ENCODE data around the gene CUX1.

The CUX1 gene

DNA sequence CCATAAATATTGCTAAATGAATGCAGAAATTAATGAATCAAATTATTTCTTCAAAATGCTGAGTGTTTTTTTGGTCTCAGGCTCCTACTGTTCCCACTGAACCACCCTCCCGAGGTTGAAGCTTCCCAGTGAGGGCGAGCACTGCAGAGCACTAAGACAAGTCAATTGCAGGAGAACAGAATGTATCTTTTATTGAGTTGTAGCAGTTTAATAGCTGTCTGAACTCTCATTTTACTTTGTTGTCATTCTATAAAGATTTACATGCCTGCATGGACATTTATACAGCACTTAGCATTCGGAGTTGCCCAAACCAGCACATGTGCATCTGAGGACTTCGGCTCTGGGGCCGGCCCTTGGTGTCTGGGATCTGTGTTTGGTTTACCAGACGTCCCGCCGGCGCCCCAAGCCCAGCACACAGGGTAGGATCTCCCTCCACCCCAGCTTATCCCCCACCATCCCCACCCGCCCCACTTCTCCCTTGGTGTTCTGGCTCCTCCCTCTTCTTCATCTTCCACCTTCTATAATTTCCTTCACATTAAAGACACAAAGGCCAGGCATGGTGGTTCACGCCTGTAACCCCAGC, 258.2 kb downstream of the CUX1 start:
- DNase-seq (ENCODE audit: low read depth) = no peak

DNA sequence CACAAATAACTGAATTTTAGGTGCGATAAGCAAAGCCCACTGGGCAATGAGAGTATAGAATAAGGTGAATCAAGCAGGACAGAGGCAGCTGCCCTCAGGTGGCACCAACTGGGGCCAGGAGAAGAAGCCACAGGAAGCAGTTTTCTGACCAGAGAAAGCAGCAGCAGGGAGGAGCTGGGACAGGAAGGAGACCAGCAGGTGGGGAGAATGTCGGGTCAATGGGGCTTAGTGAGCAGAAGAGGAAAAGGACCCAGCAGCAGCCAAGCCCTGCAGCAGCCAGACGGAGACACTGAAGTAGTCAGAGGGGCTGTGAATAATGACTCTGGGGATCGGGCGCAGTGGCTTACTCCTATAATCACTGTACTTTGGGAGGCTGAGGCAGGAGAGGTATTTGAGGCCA, 259.7 kb downstream of the CUX1 start:
- DNase-seq (ENCODE audit: low read depth) = no peak

DNA sequence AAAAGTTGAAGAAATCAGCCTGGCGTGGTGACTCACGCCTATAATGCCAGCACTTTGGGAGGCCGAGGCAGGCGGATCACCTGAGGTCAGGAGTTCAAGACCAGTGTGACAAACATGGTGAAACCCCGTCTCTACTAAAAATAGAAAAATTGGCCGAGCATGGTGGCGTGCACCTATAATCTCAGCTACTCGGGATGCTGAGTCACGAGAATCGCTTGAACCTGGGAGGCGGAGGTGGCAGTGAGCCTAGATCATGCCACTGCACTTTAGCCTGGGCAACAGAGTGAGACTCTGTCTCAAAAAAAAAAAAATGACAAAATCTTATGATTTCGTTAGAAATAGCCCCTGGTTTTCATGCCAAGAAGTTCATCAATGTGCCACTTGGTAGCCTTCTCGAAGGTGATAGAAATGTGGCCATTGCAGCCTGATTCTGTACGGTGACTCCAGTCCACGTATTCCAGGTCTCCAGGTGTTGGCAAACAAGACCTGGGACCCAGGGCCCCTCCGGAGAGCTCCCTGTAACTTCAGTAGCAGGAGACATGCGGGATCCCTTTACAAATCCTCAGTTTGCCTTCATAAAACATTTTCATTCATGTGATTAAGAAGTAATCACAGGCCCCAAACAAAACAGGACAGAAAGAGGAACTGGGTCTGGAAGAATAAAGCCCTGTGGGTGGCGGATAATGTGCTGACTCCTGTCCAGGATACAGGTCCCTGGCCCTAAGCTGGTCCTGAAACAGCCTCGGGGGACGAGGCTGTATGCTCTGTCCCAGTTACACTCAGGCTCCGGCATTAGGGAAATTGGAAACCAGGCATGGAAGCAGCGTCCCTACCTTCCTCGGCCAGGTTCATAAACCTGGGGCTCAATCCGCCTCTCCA, 262.0 kb downstream of the CUX1 start:
- no peak for DNase-seq (ENCODE audit: low read depth)

DNA sequence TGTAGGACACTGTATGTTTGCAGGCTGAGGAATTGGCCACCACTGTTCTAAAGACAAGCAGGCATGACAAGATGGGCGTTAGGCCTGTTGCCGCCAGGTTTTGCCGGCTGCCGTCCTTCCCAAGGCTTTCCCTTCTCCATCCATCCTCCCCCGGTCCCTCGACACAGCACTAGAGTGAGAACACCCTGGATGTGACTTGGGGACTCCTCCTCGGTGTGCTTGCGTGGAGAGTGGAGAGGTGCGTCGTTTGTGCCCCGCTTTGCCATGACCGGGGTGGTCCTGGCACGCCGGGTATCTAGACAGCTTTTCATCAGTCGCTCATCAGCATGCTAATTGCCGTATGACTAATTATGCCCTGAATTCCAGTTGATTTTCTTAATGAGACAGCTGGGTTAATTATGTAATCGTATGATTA, 262.6 kb downstream of the CUX1 start:
- no peak for DNase-seq (ENCODE audit: low read depth)

DNA sequence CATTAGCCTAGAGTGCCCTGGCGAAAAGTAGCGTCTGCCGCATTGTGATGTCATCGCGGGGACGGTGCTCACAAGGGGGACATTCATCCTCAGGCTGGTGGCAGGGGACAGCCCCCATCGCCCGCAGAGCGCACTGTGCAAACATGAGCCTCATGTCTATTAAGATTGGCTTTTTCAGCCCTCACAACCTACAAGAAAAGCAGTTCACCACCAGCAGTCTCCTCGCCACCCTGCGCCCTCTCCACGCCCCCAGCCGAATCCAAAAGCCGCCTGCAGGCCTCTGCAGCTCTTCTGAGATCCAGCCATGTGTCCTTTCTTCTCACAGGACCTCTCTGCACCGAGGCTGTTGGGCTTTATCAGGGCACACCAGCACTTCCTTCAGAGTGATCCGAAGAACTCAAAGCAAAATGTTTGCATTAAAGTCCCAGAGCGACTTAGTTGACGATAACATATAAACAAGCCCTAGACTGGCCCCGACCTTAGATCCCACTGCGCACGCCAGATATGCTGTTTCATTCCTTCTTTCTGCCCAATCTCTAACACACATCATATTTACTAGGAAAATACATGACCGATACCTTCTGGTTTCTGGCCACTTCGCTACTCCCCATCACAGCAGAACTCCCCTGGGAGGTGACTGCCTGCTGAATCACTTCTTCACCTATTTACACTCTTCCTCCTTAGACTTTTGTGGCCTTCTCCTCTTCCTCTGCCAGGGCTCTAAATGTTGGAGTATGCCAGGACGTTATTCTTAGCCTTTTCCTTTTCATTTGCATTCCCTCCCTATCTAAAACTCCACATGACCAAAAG, 263.2 kb downstream of the CUX1 start:
- DNase-seq (ENCODE audit: low read depth) = no peak

DNA sequence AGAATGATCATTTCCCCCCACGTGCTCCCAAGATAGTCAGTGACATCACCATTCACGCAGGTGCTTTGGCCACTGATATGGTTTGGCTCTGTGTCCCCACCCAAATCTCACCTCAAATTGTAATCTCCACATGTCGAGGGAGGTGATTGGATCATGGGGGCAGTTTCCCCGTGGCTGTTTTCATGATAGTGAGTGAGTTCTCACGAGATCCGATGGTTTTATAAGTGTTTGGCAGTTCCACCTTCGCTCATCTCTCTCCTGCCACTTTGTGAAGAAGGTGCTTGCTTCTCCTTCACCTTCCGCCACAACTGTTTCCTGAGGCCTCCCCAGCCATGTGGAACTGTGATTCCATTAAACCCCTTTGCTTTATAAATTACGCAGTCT, 263.8 kb downstream of the CUX1 start:
- DNase-seq (ENCODE audit: low read depth) = no peak

DNA sequence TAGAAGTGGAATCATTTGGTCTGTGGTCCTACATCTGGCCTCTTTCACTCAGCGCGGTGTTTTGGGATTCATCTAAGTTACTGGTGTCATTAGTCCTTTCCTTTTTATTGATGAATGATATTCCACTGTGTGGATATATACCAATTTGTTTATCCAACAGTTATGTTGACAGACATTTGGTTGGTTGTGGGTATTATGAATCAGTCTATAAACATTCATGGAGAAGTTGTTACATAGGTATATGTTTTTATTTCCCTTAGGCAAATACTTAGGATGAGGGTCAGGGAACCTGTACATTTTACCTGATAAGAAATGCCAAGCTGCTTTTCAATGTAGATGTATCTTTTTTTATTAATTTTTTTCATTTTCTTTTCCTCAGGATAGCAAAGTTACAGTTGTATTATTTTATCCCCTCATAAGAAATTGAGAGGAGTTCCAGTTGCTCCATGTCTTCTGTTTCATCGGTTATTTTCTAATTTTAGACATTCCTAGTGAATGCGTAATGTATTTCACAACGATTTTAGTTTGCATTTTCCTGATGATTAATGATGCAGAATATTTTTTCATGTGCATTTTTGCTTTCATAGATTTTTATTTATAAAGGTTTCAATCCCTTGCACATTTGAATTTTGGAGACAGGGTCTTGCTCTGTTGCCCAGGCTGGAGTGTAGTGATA, 265.4 kb downstream of the CUX1 start:
- DNase-seq (ENCODE audit: low read depth) = no peak

DNA sequence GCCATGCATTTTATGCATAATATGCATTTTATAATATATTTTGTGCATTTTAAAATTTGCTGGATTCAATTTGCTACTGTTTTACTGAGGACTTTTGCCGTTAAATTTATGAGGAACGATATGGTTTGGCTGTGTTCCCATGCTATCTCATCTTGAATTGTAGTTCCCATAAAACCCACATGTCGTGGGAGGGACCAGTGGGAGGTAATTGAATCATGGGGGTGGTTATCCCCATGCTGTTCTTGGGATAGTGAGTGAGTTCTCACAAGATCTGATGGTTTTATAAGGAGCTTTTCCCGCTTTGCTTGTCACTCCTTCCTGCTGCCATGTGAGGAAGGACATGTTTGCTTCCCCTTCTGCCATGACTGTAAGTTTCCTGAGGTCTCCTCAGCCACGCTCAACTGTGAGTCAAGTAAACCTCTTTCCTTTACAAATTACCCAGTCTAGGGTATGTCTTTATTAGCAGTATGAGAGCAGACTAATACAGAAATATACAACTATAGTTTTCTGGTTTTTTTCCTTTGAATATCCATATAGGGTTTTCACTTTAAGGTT, 267.9 kb downstream of the CUX1 start:
- DNase-seq (ENCODE audit: low read depth) = no peak

DNA sequence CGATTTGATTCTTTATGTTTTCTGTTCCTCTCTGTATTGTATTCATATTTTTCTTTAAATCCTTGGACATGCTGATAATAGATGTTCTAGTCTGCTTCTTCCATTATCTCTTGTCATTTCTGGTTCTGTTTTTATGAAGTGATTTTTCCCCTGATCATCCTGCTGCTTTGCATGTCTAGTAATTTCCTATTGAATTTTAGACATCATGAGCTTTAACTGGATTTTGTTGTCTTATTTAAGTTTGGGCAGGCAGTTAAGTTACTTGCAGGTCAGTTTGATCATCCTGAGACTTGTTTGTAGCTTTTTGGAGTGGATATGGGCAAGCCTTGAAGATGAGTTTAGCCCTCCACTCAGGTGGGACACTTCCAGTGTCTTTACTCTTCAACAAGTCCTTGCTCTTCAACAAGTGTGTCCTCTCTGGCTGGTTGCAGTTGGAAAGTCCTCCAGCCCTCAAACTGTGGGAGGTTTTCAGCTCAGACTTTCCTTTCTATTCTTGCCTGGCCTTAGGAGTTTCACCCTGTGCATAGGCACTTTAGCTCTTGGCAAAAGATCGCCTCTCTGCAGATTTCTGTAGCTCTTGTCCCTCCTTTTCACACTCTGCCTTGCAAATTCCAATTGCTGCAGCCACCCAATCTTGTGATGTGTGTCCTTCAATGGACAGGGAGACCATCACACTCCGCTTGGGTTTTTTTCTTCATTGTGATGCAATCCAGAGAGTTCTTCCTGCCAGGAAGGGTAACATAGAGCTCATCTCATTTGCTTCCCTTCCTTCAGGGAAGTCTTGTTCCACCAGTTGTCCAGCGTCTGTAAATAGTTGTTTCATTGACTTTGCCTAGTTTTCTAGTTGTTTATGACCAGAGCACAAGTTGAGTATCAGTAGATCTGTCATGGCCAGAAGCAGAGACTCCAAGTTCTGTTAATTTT, 272.0 kb downstream of the CUX1 start:
- no peak for DNase-seq (ENCODE audit: low read depth)

DNA sequence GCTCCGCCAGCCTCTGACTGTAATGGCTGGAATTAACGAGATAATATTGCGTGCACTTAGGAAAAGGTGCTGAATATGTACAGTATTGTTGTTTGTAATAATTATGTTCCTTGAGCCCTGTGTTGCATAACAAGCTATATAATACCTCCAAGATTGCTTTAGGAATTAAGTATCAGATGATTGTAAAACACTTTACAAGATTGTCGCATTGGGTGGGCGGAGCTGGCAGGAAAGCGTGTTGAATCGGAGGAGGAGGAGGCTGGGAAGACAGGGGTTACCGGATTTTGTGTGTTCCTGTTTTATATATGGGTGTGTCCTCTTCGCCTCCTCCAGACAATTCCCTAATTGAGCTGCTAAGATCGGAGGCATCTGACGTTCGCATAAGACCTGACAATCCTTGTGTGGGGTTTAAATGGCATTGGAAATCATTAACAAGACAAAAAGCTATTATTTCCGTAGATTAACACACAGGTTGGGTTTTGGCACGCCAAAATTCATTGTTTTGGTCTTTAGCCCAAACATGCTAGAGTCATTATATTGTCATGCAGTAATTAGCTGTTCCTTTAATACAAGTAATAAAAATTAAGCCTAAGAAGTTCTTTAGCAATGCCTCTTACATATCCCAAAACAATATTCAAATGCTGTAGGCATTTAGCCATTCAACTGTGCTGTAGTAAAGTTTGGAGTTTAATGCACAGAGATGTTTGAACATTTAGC, 276.3 kb downstream of the CUX1 start:
- DNase-seq (ENCODE audit: low read depth) = no peak

DNA sequence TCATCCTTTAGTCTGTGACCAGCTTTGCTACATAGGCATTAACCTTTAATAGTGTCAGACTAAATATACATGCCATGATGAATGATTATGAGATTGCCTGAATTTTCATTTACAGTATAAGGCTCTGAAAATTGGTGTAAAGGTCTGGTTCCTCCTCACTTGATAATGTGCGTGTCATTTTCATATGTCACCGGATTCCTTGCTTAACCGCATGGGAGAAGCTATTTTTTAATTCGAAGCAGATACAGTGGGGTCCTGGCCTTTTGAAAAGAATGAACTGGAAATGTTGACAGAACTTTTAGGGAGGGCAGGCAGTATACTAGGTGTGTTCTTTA, 276.9 kb downstream of the CUX1 start:
- no peak for DNase-seq (ENCODE audit: low read depth)

DNA sequence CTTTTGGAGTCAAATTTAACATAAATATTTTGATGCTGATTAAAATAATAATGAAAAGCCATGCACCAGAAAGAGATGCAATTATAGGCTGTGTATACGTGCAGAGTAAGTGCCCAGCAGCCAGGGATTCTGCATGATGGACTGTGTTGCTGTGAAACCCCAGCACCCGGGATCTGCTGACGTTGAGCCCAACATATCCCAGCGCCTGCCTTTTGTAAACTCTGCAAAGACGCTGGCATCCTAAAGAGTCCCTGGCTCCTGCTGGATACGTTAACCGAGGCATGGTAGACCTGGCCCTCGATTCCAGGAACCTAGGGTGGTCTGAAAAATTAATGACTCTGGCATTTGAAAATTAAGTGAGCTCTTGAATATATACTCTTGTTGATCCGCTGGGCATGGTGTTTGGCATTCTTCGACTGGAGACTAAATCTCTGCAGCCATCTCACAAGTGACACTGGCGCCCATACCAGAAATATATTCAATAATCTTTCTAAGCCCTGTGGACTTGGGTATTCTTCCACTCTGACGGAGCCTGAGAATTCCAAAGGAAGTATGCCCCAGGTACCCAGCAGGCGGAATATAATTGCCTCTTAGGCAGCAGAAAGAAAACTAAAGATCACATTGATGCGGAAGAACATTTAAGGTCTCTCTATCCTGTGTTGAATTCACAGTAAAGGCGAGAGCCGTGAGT, 278.0 kb downstream of the CUX1 start:
- DNase-seq (ENCODE audit: low read depth) = no peak

DNA sequence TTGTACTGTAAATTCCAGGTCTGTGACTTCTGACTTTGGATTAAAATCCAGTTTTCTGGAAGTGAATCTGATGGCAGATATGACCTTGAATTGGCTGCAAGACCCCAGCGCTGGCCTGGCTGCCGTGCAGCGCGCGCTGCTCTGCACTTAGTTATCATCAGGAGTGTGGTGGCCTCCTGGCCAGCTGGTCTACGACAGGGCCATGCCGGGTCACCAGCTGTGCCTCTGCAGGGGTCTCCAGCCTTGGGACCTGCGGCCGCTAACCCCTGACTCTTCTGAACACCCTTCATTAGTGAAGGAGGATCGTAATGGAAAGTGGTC, 278.5 kb downstream of the CUX1 start:
- no peak for DNase-seq (ENCODE audit: low read depth)

DNA sequence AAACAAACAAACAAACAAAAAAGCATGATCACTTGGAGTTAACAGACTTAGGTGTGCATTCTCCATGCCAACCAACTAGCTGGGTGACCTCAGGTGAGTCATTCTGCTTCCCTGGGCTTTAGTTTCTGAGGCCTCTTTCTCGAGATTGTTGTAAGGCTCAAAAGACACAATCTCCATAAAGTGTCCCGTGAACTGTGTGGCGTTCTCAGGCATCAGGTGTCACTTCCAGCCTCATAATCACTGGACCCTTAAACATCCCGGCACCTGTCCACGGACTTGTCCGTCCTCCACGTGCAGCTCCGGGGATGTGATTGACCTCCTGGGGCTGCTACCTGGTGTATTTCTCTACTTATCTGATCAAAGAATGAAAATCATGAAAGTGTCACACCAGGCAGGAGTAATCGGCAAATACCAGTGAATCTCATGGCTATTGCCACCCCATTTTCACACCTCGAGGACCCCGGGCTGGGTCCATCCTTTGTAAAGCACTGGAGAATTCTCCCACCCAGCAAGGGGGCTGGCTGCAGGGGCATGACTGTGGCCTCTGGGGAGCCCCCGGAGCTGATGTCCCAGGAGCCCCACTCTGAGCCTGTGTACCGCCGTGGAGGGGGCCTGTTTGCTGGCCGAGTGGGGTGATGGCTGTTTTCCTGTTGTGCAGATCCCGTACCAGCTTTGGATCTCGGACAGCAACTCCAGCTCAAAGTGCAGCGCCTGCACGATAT, 279.4 kb downstream of the CUX1 start:
- no peak for DNase-seq (ENCODE audit: low read depth)

DNA sequence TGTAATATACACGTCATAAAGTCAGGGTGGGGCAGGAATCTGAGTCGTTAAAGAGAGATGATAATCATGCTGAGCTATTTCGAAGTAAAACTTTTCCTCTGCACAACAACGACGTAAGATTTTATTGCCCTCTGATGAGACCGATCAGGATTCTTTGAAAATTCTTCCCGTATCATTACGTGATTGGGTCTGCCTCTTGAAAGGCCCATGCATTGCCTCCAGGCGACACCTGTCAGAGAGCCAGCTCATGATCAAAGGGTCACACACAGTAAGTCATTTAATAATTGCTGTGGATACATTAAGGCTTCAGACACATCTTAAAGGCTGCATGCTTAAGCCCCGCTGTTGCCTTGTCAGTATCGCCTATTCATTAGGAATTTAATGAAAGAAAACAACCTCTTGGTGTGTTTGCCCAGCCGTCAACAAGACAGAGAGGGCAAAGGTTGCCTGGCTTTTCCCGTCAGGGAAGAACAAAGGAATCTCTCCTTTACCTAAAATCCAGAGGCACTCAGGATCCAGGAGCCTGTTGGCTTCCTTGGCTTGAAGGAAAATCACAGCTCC, 280.3 kb downstream of the CUX1 start:
- DNase-seq (ENCODE audit: low read depth) = no peak

DNA sequence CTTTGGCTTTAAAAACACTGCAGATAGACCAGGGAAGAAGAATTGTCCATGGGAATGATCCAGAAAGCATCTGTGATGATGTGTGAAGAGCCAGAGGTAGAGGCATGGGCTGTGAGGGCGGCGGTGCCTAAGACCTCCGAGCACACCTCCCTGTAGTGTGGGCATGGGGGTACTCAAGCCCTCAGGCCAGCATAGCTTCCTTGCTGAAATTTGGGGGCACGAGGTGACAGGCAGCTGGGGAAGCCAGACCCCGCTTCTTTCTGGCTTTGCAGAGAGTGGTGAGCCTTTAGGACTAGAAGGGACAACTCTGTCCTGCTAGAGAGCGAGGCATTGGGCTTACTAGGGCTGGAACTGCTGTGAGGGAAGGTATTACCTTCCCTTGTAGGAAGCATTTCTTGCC, 281.6 kb downstream of the CUX1 start:
- DNase-seq (ENCODE audit: low read depth) = no peak

DNA sequence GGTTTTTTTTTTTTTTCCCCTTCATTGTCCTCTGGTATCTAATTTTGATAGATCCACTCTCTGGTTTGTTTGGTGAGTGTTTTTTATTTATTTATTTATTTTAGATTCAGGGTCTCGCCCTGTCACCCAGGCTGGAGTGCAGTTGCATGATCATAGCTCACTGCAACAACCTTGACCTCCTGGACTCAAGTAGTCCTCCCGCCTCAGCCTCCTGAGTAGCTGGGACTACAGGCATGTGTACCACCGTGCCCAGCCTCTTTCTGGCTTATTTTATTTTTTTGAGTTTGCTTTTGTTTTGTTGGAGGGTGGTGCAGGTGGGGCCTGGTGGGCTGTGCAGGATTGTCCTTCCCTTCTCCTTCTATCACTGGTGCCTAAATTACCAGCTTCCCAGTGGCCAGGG, 282.0 kb downstream of the CUX1 start:
- no peak for DNase-seq (ENCODE audit: low read depth)

DNA sequence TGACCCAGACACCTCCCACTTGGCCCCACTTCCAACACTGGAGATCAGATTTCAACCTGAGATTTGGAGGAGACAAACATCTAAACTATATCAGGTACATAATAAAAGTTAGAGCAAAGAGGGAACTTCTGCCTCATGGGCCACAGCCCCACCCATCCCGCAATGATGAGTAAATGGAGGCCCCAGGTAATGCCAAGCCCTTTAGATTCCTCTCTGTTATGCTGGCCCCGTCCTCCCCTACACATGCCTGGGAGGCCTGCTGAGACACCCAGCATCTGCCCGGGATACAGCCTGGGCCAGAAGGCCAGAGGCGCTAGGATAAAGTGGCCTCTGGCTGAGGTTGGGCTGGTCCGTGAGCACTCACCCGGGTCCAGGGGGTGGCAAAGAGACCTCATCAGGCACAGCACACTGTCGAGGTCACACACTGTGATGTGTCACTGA, 283.7 kb downstream of the CUX1 start:
- no peak for DNase-seq (ENCODE audit: low read depth)

DNA sequence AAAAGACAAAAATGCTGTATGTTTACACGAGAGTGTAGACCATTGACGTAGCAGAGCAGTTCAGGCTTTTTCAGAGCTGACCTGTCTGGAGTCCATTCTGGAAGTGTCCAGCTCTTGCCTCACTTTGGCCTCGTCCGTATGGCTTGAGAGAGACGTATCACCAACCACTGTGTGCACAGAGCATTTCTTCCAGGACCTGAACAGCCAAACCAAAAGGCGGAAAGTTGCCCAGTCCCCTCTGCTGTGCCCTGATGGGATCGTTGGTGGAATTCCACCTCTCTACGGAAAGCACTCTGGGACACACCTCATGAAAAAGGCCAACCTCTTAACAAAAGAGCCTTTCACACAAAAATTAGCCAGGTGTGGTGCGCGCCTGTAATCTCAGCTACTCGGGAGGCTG, 284.5 kb downstream of the CUX1 start:
- no peak for DNase-seq (ENCODE audit: low read depth)
